ENCODE results near the gene TRAPPC2L. TPM values are rescaled to one million over a fixed set of nuclear protein-coding genes. Genes with fewer than 3 reads are reported as not detected.

Gene TRAPPC2L
- total RNA-seq, 1 donor from 2014 or later: 74.0 TPM

- no peak overlapping the region for H3K4me3 Mint-ChIP-seq (ENCODE audit: unreplicated experiment)
- no peak for DNase-seq (ENCODE audit: extremely low spot score, unreplicated experiment)
- TF ChIP-seq CTCF (IDR thresholded peaks at IDR 0.05): no peak
- no peaks in the 10 kb centered on the region for H3K9me3 Mint-ChIP-seq (ENCODE audit: unreplicated experiment)
- H3K27ac Mint-ChIP-seq (ENCODE audit: unreplicated experiment): no peak overlapping the region
- no peaks in the 10 kb centered on the region for H3K4me1 Mint-ChIP-seq (ENCODE audit: unreplicated experiment)
- H3K36me3 Mint-ChIP-seq (ENCODE audit: unreplicated experiment): peaks cover 12% of the 10 kb centered on the region
- peaks cover 8% of the 10 kb centered on the region for H3K27me3 Mint-ChIP-seq (ENCODE audit: unreplicated experiment)
These were observed 8.4 kb downstream of the TRAPPC2L start for GRCh38 chr16:88865310-88865709.

- peaks cover 11% of the 10 kb centered on the region for H3K27me3 Mint-ChIP-seq (ENCODE audit: unreplicated experiment)
- no peak overlapping the region for H3K27ac Mint-ChIP-seq (ENCODE audit: unreplicated experiment)
- no peaks in the 10 kb centered on the region for H3K4me1 Mint-ChIP-seq (ENCODE audit: unreplicated experiment)
- no peak for DNase-seq (ENCODE audit: extremely low spot score, unreplicated experiment)
- H3K36me3 Mint-ChIP-seq (ENCODE audit: unreplicated experiment): peaks cover 9% of the 10 kb centered on the region
- H3K4me3 Mint-ChIP-seq (ENCODE audit: unreplicated experiment): no peak overlapping the region
- no peak for TF ChIP-seq CTCF (IDR thresholded peaks at IDR 0.05)
- H3K9me3 Mint-ChIP-seq (ENCODE audit: unreplicated experiment): no peaks in the 10 kb centered on the region
These were observed 8.8 kb downstream of the TRAPPC2L start for GRCh38 chr16:88865742-88866141.

DNA sequence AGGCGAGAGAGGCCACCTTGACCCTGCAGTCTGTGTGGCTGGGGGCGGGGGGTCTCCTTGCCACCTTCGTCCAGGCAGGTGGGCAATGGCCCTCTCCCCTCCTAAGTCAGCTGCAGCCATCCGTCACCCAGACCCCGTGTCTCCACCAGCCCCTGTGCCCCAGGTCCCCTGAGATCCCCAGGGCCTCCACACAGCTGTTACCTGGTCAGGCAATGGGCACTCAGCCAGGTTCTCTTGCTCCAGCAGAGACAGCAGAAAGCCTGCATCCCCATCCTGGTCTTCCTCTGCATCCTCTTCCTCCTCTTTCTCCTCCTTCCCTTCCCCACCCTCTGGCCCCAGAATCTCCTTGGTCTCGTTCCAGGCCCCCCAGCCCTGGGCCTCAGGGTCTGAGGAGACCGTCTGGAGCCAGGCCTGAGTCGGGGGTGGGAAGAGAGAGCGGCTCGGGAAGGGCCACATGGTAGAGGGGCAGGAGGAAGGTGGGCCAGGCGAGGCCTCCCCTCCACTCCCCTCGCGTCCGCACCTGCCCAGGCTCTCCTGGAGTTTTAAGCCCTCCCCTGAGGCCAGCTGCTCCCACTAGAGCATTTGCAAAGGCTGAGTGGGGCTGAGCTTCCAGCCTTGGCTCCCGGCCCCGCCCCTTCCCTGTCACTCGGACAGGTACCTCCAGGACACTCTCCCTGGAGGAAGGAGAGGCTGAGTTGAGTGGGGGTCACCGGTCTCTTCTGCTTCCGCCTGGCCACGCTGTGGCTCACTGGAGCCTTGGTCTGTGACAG is 9.4 kb downstream of the TRAPPC2L start, which contains the start of gene PABPN1L:
PABPN1L (minus strand) TSS at position 510 of the 770 bp plus-strand sequence; CDS start at position 456, 54 bp downstream.
- TF ChIP-seq CTCF (IDR thresholded peaks at IDR 0.05): no peak
- H3K27me3 Mint-ChIP-seq (ENCODE audit: unreplicated experiment): peaks cover 12% of the 10 kb centered on the region
- H3K36me3 Mint-ChIP-seq (ENCODE audit: unreplicated experiment): peaks cover 5% of the 10 kb centered on the region
- no peaks in the 10 kb centered on the region for H3K9me3 Mint-ChIP-seq (ENCODE audit: unreplicated experiment)
- H3K4me3 Mint-ChIP-seq (ENCODE audit: unreplicated experiment): no peak within 1 kb of the TSS
- DNase-seq (ENCODE audit: extremely low spot score, unreplicated experiment): no peak
- H3K27ac Mint-ChIP-seq (ENCODE audit: unreplicated experiment): no peak within 1 kb of the TSS
- no peaks in the 10 kb centered on the region for H3K4me1 Mint-ChIP-seq (ENCODE audit: unreplicated experiment)

GRCh38 chr16:88867581-88868246 is 10.8 kb downstream of the TRAPPC2L start:
- TF ChIP-seq CTCF (IDR thresholded peaks at IDR 0.05): no peak
- Mint-ChIP-seq H3K27ac (ENCODE audit: unreplicated experiment) (no peak overlapping the region), H3K27me3 (ENCODE audit: unreplicated experiment) (peaks cover 12% of the 10 kb centered on the region), H3K9me3 (ENCODE audit: unreplicated experiment) (no peaks in the 10 kb centered on the region), H3K36me3 (ENCODE audit: unreplicated experiment) (peaks cover under 1% of the 10 kb centered on the region), H3K4me1 (ENCODE audit: unreplicated experiment) (no peaks in the 10 kb centered on the region), H3K4me3 (ENCODE audit: unreplicated experiment) (no peak overlapping the region)
- DNase-seq (ENCODE audit: extremely low spot score, unreplicated experiment): no peak

- Mint-ChIP-seq H3K27me3 (ENCODE audit: unreplicated experiment) (peaks cover 12% of the 10 kb centered on the region), H3K4me1 (ENCODE audit: unreplicated experiment) (no peaks in the 10 kb centered on the region), H3K36me3 (ENCODE audit: unreplicated experiment) (no peaks in the 10 kb centered on the region), H3K4me3 (ENCODE audit: unreplicated experiment) (no peak overlapping the region), H3K9me3 (ENCODE audit: unreplicated experiment) (no peaks in the 10 kb centered on the region), H3K27ac (ENCODE audit: unreplicated experiment) (no peak overlapping the region)
- no peak for TF ChIP-seq CTCF (IDR thresholded peaks at IDR 0.05)
- DNase-seq (ENCODE audit: extremely low spot score, unreplicated experiment): no peak
These were observed 12.2 kb downstream of the TRAPPC2L start for GRCh38 chr16:88868974-88869672.

All from osteocyte (in vitro differentiated cells).